HG02798 (cell line): Measurements from ENCODE around the gene USP31.

Experiments
- ATAC-seq: cut with Tn5 transposase; IDR thresholded peaks from one replicate; pipeline ENCODE4 v1.9.1; 2021; ENCODE audit warnings: mild to moderate bottlenecking; ENCODE audit not compliant: unreplicated experiment, poor library complexity

The USP31 gene

DNA sequence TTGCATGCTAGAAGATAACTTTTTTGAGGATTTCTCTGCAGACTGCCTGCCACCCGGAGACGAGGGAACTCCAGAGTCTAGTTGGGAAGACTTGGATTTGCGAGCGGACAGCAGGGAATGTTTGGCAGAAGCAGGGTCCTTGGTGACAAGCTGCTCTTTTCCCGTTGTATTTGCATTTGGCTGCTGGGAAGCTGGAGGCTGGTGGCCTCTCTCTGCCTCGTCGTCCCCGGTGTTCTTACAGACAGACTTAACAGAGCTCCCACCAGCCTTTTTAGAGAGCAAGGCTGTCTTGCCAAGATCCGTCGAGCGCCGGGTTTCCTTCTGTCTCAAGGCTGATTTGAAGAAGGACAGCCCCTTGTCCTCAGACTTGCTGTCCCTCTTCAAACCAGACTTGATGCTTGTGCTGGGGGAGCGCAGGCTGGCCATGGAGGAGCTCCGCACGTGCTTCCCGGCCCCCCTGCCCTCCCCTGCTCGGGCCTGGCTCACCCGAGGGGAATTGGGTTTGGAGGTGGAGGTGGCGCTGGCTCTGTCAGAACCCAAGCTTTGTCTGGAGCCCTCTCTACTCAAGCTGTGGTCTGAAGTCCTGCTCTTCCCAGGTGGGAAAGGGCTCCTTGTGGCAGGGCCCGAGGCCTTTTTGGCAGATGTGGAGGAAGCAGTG lies 81.0 kb downstream of the USP31 start:
- no peak for ATAC-seq

DNA sequence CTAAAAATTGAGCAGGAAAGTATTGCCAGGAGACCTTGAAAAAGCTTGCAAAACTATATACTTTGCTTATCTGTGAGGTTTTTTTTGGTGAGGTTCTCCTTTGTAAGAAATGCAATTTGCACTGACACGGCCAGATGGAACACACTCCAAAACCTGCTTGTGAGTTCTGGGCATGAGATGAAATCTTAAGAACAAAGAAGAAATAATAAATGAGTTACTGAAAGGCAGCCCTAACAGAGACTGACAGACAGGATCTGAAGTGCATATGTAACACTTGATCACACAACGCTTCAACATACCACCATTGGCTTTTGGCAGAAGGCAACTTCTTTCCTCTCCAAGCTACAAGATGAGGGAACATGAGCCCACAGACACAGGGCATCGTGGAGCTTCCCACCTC lies 82.6 kb downstream of the USP31 start:
- ATAC-seq = no peak

DNA sequence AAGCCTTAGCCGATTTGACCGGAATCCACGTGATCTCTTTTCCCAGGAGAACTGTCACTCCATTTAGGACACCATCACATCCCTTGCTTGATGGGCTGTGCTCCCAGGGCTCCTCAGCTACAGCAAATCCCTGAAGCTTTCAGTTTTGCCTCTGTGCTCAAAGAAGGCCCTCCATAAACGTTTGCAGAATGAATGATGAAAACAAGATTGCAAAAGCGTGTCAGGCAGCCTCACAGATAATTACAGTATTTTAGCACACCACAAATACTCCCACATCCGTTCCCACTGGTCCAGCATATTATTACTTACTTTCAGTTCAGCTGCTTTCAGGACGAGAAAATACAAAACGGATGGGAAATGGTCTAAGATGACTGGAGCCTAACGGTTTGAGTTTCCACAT lies 84.6 kb downstream of the USP31 start:
- ATAC-seq = no peak

DNA sequence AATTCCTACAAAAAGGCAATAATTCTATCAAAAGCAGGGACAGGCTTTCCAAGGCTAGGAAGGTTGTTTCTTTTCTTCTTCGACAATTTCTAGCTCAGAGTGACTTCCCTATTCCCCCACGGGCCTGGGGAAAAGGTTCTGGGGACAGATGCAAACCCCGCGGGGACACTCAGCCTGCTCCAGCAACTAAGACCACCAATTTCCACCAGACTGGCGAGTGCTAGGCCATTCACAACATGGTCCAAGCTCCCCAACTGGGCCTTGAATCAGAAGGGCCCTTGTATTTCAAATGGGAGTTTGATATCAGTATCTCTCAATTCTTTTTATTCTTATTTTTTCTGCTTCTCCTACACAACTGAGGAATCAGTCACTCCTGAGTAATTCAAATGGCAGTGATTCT lies 86.7 kb downstream of the USP31 start:
- no peak for ATAC-seq

DNA sequence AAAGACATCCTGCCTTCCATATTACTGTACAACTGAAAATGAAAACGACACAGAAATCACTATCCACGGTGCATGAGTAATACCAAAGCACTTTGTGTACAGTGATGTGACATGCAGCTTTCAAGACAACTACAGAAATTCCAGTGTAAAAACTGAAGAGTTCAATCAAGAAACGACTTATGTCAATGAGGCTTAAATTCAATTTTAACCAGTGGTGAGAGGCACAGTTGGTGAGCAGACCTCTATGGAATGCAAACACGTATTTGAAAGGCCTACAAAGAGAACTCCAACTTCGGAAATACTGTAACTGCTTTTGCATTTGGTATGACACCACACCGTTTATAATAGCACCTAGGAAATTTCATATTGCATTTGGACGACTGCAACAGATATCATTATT lies 87.6 kb downstream of the USP31 start:
- ATAC-seq = no peak

DNA sequence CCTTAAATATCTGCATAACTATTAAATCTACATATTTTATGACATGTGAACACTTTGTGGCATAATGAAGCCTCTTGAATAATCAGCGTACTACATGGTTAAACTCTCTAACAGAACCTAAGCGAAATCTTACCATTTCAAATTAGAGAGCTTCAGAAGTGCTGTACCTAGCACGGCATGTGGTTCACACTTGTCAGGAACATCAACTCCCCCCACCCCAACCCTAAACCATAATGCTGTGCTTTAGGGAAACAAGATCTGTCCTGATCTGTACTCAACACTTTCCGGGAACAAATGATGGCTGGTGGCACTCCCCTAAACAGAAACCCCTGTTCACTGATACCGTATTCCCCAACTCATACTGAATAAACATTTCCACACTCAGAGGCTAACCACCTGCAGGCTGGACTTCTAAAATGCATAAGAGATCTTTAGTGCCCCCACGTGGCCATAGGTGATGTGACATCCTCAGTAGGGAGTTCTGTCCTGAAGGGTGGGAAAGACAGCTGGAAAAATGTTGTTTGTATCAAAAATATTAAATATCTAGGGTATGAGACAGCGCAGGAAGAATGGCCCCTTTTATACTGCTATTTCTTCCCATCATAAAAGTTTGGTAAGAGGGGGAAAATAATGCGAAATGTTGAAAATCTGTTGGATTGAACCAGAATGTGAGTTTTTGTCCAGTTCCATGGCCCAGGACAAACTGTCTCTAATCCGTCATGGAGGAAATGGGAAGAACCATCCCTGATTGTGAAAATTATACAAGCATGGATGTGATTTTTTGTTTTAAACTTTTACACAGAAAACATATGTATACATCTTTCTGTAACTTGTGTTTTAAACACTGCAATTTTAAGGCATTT lies 88.6 kb downstream of the USP31 start:
- no peak for ATAC-seq

DNA sequence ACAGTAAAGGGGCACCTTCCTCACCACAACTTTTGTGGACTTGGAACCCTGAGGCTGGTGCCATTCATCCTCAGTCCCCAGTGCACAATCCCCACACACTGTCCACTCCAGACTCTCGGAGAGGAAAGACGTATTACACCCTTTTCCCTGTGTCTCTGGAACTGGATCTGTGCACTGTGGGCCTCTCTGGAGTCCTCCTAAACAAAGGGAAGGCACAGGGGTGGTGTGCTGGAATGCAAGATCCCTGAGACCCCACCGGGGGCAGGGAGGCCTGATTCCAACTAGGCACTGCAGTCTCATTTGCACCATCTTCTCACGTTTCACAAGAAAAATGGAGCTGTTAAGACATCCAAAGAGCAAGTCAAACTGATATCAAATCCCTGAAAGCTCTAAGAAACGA lies 89.8 kb downstream of the USP31 start:
- ATAC-seq = no peak

DNA sequence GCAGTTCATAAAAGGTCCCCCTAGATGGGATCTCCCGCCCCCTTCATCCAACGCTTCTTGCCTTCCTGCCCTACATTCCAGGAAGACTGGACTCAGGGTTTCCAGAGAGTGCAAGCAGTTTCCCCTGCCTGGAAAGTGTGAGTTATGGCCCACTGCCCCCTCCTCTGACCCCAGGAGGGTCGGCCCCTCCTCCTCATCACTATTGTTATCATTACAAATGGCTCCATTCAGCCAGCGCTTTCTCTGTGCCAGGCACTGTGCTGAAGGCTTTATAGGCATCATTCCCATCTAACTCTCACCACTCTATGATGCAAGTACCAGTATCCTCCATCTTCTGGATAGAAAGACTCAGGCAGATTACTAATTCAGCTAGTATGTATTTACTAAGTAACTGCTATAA lies 90.7 kb downstream of the USP31 start:
- ATAC-seq = no peak

DNA sequence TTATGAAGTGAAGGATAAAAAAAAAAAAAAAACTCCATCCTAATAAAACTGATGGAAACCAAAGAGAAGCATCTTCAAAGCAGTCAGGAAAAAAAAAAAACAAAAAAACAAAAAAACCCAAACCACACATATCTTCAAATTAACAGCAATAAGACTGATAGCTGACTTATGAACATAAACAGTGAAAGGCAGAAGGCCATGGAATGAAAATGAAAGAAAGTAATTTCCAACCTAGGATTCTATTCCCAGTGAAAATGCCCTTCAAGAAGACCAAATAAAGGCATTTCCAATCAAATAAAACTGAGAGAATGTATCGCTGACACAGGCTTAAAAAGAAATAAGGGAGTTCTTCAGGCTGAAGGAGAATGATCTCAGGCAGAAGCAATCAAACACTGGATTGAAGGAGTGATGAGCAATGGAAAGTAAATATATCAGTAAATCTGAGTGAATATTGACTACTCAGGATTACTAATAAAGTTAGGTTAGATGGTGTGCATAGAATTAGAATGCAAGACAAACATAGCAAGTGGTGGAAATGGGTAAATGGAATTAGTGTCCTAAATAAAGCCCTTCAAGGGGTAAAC lies 92.1 kb downstream of the USP31 start:
- no peak for ATAC-seq

DNA sequence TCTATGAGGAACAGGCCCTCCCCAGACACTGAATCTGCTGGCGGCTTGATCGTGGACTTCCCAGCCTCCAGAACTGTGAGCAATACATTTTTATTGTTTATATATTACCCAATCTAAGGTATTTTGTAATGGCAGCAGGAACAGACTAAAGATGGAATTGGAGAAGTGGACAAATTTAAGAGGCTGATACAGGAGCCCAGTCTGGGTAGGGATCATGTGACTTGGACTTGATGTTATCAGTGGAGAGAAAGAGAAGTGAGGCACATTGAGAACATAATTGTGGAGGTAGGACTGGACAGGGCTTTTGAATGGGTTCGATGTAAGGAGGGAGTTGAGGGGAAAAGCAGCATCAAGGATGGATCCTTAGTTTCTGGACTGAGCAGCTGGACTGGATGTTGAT lies 93.8 kb downstream of the USP31 start:
- no peak for ATAC-seq

DNA sequence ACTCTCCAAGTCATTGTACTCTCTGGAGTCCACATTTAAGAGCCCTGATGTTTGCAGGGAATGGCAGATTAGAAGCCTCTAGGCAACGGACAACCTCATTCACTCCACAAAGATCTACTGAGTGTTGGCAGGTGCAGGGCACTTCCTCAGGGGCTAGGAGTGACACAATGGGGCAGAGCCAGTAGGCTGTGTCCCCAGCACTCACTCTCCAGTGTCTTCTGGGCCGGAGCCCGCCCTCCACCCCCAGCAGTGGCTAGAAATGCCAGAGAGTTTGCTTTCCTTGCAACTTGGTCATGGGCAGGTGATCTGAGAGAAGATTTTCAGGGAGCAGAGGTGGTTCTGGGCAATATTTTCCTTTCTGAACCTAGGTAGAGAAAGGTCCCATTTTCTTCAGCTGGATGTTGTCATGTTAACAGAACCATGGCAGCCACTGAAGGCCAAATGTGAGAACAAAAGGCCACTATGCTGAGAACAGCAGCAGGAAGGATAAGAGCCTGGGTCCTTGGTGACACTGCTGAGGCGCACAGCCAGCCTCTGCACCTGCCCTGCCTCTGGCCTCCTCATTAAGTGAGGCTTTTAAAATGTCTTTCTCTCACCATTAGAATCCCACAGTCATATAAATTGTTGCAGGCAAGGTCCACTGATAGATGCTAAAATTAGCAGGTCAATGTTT lies 96.2 kb downstream of the USP31 start:
- no peak for ATAC-seq

DNA sequence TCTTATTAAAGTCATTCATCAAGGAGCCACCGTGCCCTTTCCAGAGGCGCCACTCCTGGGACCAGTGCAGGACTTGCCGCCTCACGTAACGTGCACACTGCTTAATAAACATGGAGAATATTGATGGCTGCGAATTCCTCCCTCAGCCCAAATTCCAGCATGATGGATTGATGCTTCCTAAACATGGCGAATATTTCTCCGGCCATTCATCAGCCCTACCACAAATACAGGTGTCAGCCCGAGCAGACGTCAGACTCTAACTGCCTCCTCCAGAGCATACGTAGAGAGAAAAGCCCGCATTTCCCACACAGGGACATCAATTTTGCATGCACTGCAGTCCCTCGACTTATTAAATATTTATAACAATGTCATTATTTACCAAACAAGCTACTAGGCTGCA lies 97.0 kb downstream of the USP31 start:
- ATAC-seq = no peak

DNA sequence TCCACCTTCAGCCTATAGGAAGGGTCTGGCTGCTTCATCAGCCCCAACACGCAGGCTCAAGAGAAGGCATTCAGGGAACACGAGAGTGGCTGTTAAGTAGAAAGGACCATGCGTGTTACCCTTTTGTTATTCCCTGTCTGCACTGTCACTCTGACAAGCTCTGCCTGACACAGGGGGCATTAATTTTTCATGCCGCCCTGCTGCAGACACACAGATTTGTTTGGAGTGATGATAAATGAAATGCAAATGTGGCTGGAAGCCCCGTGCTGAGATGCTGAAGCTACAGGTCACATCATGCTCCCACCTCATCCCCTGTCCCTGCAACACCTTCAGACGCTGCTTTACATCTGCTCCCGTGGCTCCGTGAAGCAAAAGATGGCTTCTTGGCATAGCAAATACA lies 97.7 kb downstream of the USP31 start:
- no peak for ATAC-seq

DNA sequence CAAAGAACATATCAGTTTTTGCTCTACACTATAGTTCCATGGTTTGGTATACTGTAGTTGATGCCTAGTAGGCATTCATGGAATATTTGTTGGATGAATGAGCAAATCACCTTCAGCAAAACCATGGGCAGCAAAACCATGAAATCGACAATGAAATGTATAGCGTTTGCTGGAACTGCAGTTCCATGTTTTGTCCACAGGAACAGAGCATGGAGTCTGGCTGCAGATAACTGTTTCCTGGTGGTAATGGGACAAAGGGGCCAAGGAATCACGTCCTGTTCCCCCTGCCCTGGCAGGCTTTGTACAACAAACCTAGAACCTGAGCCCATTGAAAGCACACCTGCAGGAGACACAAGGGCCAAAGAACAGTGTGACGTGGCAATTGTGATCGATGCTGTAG lies 101.1 kb downstream of the USP31 start:
- ATAC-seq = no peak

DNA sequence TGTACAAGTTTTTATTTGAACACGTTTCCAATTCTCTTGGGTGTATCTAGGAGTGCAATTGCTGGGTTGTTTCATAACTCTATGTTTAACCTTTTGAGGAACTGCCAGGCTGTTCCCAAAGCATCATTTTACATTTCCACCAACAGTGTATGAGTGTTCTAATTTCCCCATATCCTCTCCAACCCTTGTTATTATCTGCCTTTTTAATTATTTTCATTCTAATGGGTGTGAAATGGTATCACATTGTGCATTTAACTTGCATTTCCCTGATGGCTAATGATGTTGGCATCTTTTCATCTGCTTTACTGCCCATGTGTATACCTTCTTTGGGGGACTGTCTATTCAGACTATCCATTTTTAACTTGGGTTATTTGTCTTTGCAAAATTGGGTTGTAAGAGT lies 104.2 kb downstream of the USP31 start:
- no peak for ATAC-seq

DNA sequence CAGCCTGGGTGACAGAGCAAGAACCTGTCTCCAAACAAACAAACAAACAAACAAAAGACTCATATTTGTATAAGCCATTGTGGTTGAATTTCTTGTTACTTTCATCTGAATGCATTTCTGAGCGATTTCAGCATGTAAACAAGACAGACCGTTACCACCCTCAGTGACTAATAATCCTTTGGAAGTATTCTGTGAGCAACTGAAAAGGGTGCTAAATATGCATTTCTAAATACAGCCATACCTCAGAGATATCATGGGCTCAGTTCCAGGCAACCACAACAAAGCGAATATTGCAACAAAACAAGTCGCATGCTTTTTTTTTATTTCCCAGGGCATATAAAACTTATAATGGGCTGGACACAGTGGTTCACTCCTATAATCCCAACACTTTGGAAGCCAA lies 109.0 kb downstream of the USP31 start:
- no peak for ATAC-seq

DNA sequence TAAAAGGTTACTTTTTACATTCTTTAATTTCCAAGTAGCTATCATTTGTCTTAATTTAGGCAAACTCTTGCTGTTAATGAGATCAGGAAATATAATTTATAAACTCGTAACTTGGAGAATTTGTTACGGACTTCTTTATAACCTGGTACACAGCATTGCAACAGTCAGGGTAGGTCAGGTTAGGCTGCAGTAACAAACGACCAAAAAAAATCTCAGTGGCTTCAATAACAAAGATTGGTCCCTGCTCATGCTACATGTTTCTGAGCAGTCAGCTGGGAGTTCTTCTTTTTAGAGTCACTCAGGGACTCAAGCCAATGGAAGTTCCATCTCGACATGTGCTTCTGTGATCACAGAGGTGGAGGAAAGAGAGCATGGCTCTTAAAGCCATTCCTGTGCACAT lies 110.1 kb downstream of the USP31 start:
- ATAC-seq = no peak

DNA sequence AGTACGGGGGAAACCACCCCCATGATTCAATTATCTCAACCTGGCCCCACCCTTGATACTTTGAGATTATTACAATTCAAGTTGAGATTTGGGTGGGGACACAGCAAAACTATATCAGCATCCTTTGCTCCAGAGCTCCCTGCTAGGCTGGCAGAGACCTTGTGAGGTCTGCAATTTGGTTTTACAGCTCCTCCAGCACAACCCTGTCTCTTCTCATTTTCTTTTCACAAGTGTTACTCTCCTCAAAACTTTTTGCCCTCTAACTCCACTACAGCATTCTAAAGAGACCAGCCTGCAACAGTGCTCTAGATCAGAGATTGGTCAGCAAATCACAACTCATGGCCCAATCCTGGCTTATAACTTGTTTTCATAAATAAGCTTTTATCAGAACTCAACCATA lies 114.0 kb downstream of the USP31 start:
- ATAC-seq = no peak

DNA sequence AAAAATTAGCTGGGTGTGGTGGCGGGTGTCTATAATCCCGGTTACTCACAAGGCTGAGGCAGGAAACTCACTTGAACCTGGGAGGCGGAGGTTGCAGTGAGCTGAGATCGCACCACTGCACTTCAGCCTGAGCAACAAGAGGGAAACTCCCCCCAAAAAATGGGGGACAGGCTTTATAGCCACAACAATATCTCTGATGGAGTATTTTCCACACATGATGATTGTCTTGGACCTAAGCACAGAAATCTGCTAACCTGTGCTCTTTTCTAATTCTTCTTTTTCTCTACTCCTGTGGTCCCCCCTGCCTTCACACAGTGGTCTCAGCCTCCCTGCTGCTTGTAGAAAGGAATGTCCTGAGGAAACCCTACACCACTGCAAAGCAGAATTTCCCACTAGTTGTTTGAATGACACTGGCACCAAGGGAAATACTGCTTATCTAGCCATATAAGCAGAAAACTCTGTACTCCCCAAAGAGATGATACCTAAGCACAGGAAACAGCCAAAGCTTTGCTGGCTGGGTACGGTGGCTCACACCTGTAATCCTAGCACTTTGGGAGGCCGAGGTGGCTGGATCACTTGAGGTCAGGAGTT lies 117.6 kb downstream of the USP31 start:
- no peak for ATAC-seq

DNA sequence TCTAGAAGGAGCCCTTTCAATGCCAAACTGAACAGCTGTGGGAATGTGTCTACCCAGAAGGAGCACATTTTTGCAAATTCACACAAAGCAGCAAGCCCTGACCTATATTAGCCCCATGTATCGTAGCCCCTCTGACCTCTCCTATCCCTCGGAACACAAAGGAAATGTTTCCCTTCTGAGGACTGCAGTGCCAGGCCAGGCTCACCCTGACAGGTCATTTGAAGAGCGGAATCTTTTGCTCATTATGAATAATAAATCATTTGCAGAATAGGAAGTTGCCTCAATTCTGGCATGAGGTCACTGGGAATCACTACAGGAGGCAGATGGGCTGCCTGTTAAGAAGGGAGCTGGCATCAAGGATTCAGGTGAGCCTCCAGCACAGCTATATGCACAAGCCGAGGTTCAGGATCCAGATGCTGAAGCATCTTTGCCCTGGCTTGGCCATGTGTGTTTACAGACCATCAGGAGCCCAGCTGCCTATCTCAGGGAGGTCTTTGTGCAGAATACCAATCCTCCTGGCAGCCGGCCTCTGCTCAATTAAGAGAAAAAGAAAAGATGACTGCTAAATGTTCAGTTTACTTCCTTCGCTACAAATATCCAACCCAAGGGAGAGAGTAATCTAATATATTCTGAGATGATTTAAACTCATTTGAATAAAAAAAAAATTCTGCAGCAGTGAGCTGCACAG lies 119.4 kb downstream of the USP31 start:
- ATAC-seq = no peak
